A549 (cell line): ENCODE results near the gene RALGAPA1.

Experiments
- CTCF ChIP-seq: fragments of >200 bp; sonication (Bioruptor Twin); formaldehyde crosslinking; IDR thresholded peaks from 3 replicates; pipeline ENCODE4 v1.5.1; 2016
- MAFK ChIP-seq: fragments of 450-650 bp; IDR thresholded peaks from 2 replicates; pipeline ENCODE4 v1.6.1; 2014; ENCODE audit not compliant: partially characterized antibody

GRCh38 chr14:35558680-35559079 is 250.4 kb downstream of the RALGAPA1 start:
- no peak for TF ChIP-seq CTCF
- no peak for TF ChIP-seq MAFK
